ENCODE data around the gene ONECUT2.

The ONECUT2 gene

GRCh38 chr18:57431467-57432080 is 3.6 kb upstream of the ONECUT2 start:
- no peak for DNase-seq

DNA sequence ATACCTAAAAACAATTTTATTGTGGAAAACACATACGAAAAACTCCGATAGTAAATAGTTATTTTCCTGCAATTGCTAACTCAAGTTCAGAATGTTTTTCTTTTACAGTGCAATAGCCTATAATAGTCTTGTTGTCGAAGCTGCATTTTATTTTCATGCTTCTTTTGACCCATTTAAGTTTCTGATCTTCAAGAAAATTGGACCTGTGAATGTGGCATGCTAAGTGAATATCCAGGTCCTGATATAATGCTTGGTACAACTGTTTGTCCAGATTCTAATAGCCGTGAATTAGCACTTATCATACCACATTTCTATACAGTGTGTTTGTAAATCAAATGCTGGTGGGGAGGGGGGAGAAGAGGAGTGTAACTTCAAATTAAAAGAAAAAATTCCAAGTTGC is 3.0 kb upstream of the ONECUT2 start:
- no peak for DNase-seq

GRCh38 chr18:57432751-57433400 is 2.3 kb upstream of the ONECUT2 start:
- DNase-seq = no peak

GRCh38 chr18:57433482-57433881 is 1.7 kb upstream of the ONECUT2 start:
- DNase-seq = no peak

DNA sequence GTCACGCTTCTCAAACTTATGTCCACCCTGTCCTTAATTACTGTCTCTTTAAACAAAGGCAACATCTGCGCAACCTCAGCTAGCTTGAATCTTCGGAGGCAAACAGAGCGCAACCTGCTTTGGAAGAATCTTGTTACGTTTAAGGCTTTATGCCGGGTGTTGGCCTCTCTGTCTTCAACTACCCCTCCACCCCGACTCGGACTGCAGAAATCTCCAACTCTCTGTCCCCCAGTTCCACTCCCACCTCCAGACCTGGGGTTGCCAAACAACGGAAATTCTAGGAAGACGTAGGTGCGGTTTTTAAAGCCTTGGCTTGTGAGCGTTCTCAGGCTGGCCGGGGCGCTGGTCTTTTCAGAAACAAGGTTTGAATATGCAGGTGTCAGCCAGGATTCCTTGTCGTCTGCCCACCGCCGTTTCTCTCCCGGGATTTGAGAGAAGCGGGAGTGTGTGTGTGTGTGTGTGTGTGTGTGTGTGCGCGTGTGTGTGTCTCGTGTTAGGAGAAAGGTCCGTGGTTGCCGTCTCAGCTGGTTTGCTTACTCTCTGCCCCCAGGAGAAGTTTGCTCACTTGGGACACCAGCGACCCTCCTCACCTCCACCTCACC is 1.1 kb upstream of the ONECUT2 start:
- DNase-seq = no peak

DNA sequence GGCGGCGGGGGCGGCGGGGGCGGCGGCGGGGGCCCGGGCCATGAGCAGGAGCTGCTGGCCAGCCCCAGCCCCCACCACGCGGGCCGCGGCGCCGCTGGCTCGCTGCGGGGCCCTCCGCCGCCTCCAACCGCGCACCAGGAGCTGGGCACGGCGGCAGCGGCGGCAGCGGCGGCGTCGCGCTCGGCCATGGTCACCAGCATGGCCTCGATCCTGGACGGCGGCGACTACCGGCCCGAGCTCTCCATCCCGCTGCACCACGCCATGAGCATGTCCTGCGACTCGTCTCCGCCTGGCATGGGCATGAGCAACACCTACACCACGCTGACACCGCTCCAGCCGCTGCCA is 644 bp downstream of the ONECUT2 start:
- no peak for DNase-seq

DNA sequence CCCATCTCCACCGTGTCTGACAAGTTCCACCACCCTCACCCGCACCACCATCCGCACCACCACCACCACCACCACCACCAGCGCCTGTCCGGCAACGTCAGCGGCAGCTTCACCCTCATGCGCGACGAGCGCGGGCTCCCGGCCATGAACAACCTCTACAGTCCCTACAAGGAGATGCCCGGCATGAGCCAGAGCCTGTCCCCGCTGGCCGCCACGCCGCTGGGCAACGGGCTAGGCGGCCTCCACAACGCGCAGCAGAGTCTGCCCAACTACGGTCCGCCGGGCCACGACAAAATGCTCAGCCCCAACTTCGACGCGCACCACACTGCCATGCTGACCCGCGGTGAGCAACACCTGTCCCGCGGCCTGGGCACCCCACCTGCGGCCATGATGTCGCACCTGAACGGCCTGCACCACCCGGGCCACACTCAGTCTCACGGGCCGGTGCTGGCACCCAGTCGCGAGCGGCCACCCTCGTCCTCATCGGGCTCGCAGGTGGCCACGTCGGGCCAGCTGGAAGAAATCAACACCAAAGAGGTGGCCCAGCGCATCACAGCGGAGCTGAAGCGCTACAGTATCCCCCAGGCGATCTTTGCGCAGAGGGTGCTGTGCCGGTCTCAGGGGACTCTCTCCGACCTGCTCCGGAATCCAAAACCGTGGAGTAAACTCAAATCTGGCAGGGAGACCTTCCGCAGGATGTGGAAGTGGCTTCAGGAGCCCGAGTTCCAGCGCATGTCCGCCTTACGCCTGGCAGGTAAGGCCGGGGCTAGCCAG is 1.2 kb downstream of the ONECUT2 start:
- DNase-seq = no peak

DNA sequence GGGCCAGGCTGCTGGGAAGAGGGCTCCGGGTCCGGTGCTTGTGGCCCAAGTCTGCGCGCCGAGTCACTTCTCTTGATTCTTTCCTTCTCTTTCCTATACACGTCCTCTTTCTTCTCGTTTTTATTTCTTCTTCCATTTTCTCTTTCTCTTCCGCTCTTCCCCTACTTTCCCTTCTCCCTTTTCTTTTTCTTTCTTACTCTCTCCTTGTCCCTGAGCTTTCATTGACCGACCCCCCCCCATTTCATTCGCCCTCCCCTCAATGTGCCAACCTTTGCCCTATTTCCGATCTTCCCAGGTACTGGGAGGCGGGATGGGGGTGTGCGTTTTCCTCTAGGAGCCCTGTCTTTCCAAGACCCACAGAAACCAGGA is 1.8 kb downstream of the ONECUT2 start:
- no peak for DNase-seq

DNA sequence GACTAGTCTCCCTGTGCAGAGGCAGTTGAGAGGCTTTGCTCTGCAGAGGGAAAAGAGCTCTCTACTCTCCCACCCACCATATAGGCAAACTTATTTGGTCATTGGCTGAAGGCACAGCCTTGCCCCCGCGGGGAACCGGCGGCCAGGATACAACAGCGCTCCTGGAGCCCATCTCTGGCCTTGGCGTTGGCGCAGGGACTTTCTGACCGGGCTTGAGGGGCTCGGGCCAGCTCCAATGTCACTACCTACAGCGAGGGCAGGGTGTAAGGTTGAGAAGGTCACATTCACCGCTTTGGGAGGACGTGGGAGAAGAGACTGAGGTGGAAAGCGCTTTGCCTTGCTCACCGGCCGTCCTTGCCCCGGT is 2.2 kb downstream of the ONECUT2 start:
- DNase-seq = peak in 1 of 2 experiments; percentile 53

GRCh38 chr18:57437766-57438671 is 2.8 kb downstream of the ONECUT2 start:
- peak; percentile 53 to 68 for DNase-seq

DNA sequence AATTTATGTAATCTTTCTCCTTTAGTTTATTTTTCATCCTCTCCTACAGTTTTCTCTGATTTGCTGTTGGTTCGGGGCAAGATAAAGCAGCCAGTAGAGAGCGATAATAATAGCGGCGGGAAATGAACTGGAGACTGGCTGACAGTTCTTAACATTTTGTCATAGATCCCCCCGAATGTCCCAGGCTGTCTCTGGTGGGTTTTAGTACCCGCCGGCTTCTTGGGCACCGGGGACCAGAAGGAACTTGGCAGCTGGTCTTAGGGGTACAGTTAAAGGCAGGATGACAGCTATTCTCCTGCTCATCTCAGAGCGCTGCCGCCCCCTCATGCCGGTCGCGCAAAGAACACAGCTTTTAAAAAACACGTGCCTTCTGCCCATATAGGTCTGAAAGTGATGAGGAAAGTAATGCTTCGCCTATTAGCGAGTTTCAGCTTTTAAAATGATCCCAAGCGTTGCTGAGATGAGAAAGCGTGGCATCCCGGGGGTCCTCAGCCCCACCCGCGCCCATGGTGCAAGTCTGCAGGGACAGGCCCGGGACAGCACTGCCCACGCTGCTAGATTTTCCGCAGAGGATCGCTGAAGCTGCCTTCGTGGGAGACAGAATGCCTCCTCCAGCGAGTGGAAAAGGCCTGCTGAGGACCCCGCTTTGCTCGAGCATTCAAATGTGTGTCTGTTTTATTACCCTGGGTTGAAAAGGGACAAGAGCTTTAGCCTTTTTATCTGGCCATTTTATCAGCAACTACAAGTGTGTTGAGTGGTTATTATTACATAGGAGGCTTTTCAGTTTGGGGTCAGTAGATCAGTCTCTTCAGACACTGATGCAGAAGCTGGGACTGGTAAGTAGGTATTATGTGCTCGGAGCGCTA is 3.8 kb downstream of the ONECUT2 start:
- DNase-seq = no peak

DNA sequence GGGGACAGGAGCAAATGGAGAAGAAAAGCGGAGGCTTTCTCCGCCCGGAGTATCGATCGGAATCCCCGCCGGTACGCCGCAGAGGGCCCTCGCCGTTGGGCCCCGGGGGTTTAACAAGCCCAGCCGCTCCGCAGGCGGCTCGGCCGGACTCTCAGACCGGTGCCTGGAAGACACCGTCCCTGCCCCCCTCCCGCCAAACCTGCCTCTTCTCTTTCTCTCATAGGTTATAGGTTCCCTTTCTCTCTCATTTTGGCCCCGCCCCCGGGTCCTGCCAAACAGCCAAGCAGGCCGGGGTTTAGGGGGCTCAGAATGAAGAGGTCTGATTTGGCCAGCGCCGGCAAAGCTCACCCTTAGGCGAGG is 4.4 kb downstream of the ONECUT2 start:
- DNase-seq = no peak

- DNase-seq = no peak
Observed at GRCh38 chr18:57439985-57440330, 4.8 kb downstream of the ONECUT2 start.

GRCh38 chr18:57440331-57441070 is 5.3 kb downstream of the ONECUT2 start:
- no peak for DNase-seq

GRCh38 chr18:57441071-57441794 is 6.1 kb downstream of the ONECUT2 start:
- no peak for DNase-seq

DNA sequence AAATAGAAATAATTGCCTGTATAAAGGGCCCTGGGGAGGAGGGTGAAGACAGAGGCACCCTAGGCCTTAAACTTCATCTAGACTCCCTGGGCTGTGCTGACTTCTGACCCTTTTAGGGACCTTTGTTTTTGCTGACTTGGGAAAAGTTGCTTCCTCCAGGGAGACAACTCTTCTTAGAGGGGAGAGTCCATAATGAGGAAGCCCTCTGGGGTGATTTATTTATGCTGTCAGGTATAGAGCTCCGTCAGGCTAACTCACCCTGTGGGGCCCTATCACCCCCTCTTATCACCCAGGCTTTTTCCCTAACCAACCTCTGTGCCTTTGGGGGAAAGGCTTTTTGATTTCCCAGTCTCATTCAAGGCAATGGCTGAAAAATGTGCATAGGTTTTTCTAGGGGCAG is 8.1 kb downstream of the ONECUT2 start:
- DNase-seq = no peak

- DNase-seq = no peak
Observed at GRCh38 chr18:57443702-57444101, 8.5 kb downstream of the ONECUT2 start.

- DNase-seq = no peak
Observed at GRCh38 chr18:57444301-57444759, 9.2 kb downstream of the ONECUT2 start.

DNA sequence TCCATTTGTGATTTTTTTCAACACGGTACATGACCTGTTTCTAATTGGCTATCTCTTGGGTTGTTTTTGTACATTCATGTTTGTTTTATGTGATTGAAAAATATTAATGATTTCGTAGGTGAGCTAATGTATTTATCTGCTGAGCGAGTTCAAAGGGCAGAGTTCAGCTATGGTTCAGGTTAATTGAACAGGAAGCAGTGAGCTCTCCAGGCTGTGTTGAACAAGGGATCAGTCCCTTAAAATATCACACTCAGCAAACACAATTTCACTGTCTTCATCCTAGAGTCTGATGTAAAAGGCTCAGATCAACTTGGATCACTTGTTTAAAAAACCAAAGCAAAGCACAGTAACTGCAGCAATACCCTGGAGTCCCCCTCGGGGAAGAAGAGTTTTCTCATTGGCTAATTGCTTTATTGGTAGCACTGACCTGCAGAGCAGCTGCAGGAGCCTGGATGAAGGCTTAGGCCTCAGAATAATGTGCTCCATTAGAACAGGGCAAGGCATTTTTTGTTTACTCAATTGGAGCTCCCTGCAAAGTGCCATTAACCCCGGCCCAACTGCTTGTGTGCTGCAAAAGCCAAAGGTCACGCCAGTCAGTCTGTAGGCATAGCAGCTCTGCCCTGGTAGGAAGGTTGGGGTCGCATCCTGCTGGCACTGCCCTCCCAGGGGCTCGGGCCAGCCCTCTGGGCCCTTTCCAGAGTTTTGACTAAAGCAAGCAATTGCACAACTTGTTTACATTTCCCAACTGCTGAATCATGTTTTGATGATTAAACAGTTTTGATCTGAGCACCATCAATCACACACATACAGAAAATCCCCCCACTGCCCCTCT is 10.5 kb downstream of the ONECUT2 start:
- DNase-seq = no peak

DNA sequence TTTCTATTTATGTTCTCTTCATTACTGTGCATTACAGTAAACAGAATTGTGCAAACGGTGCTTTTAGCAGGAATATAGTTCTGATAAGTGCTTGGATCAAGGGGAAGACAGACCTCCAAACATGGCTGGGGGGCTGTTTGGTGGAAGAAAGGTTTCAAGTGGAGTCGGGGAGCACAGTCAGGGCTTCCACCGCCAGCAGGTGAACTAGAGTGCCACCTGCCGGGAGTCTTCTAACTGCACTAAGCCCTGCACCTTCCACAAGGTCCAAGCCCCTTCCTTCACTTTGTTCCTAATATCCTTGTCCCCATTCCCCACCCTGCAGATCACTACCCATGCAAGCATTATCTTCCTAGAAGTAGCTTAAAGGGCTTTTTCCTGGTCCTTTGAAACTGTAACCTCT is 11.1 kb downstream of the ONECUT2 start:
- no peak for DNase-seq
